HTR-8/SVneo (cell line): ENCODE measurements around the gene RNF13.
"Not testable (repeated sequence)": the region's sequence is repeated elsewhere in the genome, so short reads cannot be mapped to it uniquely, and the experiment has no call there.

Source experiments
- DNase-seq: peaks from one replicate; pipeline ENCODE4 v3.0.0; 2011; ENCODE audit warnings: low spot score, mixed read lengths; ENCODE audit not compliant: insufficient read length
- FAIRE-seq: peaks from 2 replicates; lab custom pipeline; 2011; peaks lifted over from hg19 to GRCh38; lab: Jason Lieb, UNC

RNF13 gene

DNA sequence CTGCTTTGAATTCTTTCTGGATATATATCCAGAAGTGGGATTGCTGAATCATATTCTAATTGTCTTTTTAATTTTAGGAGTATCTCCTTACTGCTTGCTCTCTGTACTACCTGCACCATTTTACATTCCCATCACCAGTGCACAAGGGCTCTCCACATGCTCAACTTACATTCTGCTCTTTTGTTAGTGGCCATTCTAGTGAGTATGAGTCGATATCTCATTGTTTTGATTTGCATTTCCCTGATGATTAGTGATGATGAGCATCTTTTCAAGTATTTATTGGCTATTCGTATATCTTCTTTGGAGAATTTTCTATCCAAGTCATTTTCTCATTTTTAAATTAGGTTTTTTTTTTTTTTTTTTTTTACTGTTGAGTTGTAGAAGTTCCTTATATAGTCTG lies 128.2 kb downstream of the RNF13 start:
- FAIRE-seq (no peak), DNase-seq (no peak)

DNA sequence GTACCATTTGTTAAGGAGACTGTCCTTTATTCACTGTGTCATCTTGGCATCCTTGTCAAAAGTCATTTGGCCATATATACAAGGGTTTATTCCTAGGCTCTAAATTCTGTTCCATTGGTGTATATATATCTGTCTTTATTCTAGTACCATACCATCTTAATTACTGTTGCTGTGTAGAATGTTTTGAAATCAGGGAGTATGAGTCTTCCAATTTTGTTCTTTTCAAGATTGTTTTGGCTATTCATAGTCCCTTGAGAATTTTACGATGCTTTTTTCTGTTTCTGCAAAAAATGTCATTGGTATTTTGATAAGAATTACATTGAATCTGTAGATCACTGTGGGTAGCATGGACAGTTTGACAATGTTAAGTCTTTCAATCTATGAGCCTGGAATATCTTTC lies 128.9 kb downstream of the RNF13 start:
- FAIRE-seq: no peak
- DNase-seq: no peak

DNA sequence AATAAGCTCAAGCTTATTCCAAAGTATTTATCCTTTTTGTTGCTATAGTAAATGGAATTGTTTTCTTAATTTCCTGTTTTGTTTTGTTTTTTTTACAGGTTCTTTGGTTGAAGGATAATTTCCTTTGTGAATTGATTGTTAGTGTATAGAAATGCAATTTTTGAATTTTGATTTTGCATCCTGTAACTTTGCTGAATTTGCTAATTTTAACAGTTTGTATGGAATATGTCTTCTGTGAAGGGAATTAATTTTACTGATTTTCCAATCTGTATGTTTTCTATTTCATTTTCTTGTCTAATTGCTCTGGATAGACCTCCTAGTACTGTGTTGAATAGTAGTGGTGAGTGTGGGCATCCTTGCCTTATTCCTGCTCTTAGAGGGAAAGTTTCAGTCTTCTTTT lies 129.4 kb downstream of the RNF13 start:
- no peak for FAIRE-seq

DNA sequence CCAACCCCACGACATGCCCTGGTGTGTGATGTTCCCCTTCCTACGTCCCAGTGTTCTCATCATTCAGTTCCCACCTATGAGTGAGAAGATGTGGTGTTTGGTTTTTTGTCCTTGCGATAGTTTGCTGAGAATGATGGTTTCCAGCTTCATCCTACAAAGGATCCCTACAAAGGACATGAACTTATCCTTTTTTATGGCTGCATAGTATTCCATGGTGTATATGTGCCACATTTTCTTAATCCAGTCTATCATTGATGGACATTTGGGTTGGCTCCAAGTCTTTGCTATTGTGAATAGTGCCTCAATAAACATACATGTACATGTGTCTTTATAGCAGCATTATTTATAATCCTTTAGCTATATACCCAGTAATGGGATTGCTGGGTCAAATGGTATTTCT lies 131.0 kb downstream of the RNF13 start:
- not testable (repeated sequence) for FAIRE-seq

More for the DNA sequence above, 129.4 kb downstream of the RNF13 start:
- no peak for DNase-seq

DNA sequence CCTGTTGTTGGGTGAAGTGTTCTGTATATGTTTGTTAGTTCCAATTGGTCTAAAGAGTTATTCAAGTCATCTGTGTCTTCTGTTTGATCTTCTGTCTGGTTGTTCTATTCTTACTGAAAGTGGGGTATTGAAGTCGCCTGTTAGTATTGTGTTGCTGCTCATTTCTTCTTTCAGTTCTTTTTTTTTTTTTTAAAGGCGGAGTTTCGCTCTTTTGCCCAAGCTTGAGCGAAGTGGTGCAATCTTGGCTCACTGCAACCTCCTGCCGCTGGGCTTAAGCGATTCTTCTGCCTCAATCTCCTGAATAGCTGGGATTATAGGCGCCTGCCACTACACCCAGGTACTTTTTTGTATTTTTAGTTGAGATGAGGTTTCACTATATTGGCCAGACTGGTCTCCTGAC lies 134.2 kb downstream of the RNF13 start:
- no peak for FAIRE-seq
- DNase-seq: no peak

More for the DNA sequence above, 131.0 kb downstream of the RNF13 start:
- not testable (repeated sequence) for DNase-seq

DNA sequence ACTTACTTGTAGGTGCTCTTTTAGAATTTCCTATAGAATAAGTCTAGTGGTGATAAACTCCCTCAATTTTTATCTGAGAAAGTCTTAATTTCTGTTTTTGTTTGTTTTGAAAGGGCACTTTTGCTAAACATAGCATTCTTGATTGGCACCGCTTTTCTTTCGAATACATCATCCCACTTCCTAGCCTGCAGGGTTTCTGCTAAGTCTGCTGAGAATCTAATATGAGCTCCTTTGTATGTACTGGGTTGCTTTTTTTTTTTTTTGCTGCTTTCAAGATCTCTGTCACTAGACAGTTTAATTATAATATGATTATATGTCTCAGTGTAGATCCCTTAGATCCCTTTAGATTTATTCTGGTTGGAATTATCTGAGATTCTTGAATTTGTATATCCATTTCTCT lies 136.2 kb downstream of the RNF13 start:
- FAIRE-seq: no peak
- no peak for DNase-seq

DNA sequence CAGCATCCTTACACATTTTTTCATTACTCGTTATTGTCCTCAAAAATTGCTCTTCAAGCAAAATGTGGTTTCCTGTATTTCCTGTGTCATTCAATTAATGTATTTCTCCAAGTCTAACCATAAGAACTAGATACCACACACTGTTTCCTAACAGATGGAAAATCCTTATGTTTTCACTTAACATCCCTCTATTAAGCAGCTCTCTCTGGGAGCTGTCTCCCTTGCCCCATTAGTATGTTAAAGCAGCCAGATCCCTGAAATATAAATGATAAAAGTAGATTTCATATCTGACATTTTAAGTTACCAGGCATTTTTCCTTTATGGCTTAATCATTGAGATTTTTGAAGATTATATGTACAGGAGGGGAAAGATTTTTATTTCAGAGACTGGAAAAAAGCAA lies 141.8 kb downstream of the RNF13 start:
- FAIRE-seq (no peak), DNase-seq (no peak)

DNA sequence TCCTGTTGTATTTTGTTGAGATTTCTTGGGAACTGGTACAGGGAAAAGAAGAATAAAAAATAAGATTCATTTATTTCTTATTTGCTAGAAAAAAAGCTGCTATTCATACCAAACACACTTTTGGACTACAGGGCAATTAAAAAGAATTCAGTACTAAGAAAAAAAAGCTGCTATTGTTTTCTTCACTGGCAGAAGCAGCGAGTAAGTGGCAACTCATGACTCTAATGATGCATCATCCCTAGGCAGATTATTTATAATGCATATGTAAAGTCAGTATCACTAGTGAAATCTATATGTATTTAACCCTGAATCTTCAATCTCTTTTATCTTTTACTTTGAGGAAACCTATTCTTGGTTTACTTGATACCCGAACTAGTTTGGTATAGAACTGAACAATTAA lies 142.4 kb downstream of the RNF13 start:
- DNase-seq: no peak
- FAIRE-seq: no peak

DNA sequence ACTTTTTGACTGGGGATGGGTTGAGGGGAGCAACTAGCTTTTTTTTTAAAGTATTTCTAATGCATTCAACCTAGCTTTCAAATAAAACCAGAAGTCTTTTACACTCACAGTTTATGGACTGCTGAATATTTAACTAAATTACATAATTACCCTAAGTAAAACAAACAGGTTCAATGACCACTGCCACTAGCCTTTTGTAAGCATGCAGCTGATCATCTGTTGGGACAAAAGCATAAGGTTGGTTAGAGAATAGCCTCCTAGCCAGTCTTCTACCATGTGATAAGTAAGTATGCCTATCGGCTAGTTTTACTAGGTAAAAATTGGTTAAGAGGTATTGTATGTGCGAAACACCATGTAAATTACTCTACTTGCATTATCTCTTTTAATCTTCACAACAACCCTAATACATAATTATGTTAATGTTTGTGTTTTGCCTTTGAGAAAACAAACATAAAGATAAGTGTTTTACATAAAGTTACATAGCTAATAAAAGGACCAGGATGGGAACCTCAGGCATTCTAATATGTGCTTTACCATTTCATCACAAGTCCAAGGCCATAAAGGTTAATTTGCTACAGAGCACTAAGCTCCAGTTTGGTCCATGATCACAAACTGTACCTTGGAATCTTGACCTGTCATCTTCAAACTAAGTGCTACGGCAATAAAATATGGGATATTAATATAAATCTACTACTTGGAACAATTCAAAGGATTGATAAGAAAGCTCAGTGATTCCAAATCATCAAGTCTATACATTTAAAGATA lies 144.5 kb downstream of the RNF13 start:
- FAIRE-seq: no peak
- no peak for DNase-seq

DNA sequence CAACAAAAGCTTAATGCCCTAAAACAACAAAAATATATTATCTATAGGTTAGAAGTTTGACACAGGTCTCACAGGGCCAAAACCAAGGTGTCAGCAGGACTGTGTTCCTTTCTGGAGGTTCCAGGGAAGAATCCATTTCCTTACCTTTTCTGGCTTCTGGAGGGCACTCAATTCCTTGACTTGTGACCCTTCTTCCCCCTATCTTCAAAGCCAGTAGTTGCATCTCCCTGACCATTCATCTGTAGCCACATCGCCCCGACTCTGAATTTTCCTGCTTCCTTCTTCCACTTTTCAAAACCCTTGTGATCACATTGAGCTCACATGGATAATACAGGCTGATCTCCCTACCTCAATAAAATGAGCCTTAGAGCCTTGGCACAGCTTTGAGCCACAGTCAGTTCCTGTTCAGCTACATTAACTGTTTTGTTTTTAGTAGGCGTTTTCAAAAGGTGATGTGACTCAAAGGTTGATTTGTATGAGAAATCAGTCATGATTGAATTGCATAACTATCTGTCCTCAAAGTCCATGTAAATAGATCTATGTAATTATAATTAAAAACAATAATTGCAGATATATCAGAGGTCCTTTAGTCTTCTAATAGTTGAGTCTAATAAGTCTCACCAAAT lies 145.3 kb downstream of the RNF13 start:
- FAIRE-seq: no peak
- no peak for DNase-seq

DNA sequence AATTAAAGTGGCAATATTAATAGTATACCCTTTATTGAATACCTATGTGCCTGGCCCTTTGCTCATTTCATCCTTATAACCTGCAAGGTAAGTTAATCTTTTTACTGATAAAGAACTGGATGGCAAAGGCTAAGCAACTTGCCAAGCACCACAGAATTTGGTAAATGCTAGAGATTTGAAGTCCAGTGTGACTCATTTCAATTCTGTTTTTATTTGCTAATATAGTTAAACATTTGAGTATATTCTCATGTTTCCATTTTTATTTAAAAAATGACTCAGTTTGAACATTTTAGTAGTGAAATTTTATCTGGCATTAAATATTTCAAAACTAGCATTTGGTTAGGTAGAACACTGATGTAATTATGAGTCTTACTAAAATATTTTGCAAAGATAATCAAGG lies 146.4 kb downstream of the RNF13 start:
- FAIRE-seq (no peak), DNase-seq (no peak)

DNA sequence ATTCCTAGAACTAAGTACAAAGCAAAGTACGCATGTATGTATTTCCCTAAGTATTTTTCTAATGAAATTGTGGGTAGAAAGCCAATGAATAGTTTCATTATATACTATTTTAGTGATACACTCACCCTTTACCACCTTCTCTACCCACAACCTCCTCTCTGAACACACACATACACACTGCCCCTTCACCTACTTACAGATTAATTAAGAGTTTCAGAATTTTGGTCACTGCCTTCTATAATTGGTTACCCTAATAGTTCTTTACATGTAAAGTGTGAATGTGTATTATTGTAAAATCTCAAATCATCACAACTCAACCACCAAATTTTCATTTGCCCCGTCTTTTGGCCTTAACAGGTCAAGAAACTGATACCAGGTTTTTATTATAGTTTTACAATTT lies 150.5 kb downstream of the RNF13 start:
- no peak for FAIRE-seq
- no peak for DNase-seq

DNA sequence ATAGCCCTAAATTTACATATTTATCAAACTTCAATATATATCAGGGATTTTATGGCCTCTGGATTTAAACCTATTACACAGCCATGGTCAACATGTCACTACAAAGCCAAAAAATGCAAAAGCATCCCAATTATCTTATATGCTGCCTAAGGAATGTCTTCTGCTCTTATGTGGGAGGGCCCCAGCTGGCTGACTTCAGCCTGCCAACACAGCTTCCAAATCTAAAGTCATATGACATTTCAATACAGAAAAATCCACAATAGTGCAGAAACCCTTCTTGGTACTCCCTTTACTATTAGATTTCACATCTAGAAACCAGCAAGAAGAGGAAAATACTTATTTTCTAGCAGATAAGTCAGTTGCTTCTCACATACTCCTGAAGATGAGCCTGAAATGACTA lies 151.3 kb downstream of the RNF13 start:
- no peak for FAIRE-seq
- DNase-seq: no peak

DNA sequence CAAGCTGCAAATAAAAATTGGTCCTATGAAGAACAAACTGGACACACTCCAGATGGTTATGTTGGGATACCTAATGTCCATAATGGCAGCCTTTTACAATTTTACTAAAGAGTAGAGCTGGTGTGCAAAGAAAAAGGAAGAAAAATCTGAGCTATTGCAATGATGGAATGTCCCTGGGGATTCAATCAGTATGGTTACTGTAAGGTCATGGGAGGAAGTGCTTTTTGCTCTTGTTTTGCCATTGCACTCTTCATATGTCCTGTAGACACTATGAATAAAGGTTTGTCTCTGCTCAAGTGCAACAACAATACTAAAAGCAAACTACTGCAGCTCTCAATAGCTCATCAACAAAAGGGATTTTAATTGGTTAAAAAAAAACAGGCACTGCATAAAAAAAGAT lies 152.3 kb downstream of the RNF13 start:
- DNase-seq (no peak), FAIRE-seq (no peak)

DNA sequence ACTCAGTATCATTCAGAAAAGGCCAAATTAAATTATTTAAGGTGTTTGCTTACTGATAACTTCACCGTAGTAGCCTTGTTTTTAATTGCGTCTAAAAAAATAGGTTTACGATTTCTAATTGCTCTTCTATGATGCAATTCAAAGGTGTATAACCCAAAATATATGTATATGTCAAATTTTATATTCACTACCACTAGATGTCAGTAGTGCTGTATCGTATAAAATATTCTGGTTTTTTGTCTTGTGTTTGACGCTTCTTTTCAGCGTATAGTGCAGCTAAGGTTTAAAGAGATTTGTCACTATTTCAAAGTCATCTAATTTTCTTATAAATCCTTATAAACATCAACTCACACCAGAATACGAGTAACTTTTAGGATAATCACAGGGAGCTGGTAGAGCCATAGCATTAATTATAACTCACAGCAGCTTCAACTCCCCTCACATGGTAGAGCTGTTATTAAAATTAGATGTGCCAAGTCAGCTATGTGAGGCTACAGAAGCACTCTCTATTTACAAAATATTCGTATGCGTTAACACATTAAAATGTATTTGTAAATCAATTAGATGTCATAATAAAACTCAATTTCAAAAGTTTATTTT lies 154.2 kb downstream of the RNF13 start:
- DNase-seq (peak; percentile 32), FAIRE-seq (no peak)

DNA sequence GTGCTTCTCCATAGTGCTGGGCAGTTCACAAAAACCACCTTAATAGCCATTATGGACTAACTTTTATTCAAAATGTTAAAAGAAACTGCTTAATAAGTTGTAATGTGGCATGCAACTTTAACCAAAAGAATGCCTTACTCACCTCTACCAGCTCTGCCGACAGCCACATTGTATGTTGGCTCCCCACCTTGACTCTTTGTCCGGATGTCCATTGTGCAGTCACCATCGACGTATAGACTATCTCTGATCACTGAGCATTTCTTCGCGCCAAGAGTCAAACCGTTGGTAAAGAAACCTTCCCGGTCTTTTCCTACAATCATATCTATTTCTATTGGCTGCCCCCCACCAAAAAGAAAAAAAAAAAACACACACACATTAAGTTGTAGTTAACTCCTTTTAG lies 155.2 kb downstream of the RNF13 start:
- no peak for FAIRE-seq

DNA sequence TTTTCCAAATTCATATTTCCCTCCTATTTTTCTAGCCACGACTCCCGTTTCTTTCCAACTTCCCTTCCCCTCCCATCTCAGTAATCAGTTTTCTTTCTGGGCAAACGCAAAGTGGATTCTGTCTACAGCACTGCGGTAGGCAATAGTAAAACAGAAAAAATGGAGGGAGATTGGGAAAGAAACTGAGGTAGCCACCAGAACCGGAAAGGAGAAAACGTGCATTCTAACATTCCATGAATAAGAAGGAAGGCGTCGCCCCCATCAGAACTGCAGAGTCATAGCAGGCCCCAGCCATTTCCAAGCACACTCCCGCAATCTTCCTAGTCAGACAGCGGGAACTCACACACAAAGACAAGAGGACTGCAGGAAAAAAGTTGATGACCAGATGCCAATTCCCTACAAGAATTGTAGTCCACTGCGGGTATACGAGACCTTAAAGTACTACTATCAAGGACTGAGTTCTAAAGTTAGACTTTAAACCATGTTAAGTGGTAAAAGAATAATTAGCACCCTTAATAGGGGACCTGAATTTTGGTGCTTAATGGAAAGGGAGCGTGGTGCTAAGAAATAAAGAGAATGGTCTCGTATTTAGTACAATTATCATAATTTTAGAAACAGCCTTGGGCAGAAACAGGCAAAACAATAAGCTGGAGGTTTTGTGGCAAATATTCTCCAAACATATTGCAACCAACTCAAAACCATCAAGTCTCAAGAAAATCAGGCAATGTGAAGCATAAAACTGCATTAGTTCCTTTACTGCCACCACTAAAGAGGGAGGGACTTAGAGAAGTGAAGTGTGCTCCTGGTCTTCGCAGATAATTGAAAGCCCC lies 156.3 kb downstream of the RNF13 start:
- DNase-seq (peak; percentile 39), FAIRE-seq (peak; percentile 79)

More for the DNA sequence above, 155.2 kb downstream of the RNF13 start:
- no peak for DNase-seq

DNA sequence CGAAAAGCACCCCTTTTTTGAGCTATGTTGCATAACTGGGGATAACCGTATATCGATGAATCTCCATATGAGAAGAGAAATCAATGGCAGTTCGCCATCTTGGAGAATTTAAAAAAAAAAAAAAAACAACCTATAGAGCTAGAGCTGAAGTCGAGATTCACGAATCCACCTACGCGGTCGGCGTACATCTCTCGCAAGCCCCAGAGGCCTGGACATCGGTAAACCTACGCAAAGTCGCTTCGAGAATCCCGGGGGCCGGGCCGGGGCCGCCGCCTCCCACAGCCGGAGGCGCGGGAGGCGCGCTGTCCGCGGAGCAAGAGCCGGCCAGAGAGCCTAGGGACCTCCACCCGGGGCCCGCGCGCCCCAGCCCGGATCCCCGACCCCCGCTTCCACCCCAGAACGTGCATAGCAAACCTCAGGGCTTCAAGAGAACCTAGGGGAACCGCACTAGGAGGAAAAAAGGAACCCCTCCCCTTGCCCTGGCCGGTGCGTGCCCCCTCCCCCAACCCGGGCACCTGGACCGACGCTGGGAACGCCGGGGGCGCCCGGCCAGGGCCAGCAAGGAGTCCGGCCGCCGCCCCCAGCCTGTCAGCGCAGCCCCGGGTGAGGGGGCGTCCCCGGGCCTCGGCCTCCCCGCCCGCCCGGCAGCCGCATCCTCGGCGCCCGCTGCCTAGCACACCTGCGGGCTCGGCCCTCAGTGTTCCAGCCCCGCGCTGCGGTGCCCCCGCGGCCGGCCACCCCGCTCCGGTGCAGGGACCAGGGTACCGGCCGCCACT lies 157.1 kb downstream of the RNF13 start:
- FAIRE-seq (no peak), DNase-seq (peak; percentile 26)

DNA sequence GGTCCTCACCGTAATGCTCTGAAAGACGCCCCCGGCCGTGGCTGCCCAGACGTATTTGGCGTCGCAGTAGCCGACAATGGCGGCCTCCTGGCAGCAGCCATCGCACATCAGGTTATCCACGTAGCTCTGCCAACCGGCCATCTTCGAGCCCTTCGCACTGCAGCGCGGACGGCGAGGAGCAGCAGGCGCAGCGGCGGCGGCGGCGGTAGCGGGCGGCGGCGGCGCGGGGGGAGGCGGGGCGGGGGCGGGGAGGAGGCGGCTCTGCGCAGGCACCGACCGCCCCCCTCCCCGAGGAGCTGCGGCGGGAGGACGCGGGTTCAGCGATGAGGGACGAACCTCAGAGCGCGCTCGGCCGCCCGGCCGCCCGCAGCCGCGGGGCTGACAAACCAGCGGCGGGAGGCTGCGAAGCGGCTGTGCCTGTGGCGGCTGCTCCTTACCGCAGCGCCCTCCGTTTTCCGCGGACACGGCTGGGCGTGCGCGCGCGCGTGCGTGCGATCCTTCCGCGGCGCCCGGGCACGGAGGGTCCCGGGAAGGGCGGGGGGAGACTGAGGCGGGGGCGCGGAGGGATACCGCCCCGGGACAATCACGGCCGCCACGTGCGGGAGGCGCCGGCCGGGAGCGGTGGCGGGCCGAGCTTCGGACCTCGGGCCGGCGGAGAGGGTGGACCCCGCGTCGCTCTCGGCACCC lies 157.8 kb downstream of the RNF13 start, which contains the start of gene PFN2:
Gene PFN2 (minus strand): TSS at position 180 of the 687 bp plus-strand sequence. CDS start 39 bp downstream, at position 141.
- peak; percentile 48 for DNase-seq

More for the DNA sequence above, 157.8 kb downstream of the RNF13 start, which contains the start of gene PFN2:
- FAIRE-seq: peak; percentile 71
